NCI-H187 (cell line): ENCODE data around the gene TSPAN2.
A peak's percentile ranks its signal among the peaks of the same experiment; 100 is the strongest.

ENCODE experiments used
- DNase-seq, 2 experiments: peaks; one replicate each; lab custom pipeline; 2025; lab: John Stamatoyannopoulos, UW

The TSPAN2 gene

DNA sequence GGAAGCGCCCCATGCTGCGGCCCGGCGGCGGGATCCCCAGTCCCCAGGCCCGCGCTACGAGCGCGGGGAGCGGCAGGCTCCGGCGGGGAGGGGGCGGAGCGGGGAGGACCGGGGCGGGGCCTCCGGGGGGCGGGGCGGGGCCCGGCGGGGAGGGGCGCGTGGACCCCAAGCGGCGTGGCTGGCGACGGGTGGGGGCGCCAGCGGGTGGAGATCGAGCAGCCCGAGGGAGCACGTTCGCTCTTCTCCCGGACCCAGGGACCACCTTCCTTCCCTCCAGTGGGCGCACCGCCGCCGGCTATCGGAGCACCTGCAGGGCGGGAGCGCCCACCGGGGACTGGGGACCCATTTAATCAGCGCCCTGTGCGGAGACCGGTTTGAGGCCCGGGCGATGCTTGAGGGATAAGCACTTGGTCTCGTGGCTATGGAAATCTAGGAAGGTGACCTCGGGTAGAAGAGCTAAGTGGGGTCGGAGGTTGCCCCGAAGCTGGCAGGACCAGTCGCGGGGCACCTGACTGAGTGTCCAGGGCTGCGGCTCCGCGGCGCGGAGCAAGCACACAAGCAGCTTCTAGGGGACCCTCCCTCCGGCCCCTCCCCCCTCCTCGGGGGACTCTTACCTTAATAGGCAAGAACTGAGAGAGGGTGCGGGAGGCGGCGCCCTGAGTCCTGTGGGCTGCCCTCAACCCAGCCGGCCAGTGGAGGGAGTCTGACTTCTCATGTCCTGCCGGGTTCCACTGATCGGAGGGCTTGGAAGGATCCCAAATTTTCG, at the start of gene TSPAN2:
TSS of gene TSPAN2 (minus strand) at position 84 of the 766 bp plus-strand sequence. CDS start at position 13, 71 bp downstream.
- DNase-seq: no peak

DNA sequence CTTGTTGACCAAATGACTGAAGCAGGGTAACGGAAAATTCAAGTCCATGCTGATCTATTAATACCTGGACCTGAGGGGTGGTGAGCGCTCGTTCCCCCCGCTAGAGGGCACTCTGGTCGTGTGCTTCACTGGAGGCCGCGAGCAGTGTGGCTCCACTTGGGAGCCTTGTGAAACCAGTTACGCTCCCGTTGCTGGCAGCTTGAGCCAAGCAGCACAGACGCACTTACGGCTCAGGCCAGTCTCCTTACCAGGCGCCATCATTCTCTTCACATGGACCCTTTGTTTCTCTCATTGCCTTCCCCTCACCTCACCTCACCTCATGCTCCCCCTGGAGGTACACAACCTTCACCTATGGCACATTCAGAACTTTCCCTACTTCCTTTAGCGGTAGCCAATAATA, 49.7 kb upstream of the TSPAN2 start:
- DNase-seq: peak; percentile 48 to 82

DNA sequence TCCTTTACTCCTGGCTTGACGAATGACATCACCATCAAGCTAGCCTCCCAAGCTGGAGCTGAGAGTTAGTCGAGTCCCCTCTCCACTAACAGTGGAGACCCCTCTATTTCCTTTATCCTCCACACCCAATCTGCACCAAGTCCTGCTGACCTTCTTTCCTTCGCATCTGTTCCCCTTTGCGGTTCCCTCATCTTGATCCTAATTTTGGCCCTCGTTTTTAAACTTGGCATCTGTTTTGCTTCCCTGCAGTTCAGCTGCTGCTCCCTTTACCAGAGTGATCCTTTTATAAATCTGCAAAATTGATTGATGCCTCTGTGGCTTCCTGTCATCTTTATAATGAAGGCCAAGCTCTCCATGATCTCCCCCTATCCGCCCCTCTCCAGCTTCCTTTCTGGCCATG, 49.0 kb upstream of the TSPAN2 start:
- DNase-seq: no peak

DNA sequence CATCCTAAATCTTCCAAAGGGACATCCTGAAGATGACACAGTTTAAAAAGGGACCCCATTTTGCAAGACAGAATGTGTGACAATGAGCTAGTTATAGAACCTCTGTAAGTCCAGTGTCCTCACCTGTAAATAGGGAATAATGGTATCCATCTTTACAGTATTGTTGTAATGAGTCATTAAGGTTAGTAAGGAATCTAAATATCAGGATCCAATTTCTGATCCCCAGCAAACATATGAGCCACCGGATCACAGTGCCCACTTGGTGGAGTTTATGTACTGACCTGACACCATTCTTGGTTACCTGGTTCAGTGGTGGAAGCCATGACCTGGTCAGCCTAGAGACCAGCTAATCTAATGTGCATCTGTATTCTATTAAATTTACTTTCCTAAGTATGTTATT, 47.9 kb upstream of the TSPAN2 start:
- no peak for DNase-seq

DNA sequence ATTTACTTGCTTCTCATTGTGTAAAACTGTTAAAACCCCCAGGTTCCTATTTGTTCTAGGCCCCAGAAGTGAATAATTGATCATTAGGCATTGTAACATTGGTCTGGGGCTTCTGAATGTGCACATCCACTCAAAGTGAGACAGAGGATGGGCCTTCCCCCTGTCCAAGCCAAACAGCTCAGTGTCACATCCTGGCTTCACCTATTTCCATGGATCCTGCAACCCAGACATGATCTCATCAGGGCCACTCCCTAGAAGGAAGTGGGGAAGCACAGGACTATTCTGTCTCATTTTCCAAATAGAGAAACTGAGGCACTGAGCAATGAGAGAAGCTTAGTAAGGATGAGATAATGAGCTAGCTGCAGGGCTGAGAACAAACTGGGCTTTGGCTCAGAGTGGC, 47.4 kb upstream of the TSPAN2 start:
- DNase-seq: no peak

DNA sequence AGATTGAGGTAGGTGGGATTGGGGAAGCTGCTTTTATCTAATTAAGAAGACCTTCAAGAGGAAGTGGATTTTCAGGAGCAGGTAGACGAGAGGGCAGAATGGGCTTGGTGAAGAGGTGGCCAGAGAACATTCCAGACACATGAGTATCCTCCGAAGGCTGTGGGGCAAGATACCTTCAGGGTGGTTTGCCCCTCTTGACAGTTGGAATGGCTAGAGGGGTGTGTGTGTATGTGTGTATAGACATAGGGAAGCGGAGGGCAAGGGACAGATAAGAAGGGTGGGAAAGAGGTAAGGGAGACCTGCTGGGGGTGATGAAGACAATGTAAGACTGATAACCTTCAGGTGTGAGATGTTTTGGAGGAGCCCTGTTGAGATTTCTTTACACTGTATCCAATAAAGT, 46.8 kb upstream of the TSPAN2 start:
- no peak for DNase-seq

DNA sequence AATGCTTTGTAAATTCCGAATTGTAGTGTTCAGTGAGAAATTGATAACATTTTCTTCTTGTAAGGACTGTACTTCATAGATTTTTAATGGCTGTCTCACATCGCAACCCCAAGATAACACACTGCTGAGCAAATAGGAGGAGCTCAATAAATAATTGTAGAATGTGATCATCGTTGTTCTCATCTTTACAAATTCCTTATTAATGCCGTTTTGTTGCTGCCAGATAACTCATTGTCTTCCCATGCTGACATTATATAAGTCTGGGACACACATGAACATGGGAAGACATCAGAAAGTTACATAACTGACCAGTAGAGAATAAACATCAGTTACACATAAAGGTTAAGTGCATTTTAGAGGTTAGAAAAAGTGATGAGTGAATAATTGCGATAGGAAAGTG, 46.4 kb upstream of the TSPAN2 start:
- no peak for DNase-seq

DNA sequence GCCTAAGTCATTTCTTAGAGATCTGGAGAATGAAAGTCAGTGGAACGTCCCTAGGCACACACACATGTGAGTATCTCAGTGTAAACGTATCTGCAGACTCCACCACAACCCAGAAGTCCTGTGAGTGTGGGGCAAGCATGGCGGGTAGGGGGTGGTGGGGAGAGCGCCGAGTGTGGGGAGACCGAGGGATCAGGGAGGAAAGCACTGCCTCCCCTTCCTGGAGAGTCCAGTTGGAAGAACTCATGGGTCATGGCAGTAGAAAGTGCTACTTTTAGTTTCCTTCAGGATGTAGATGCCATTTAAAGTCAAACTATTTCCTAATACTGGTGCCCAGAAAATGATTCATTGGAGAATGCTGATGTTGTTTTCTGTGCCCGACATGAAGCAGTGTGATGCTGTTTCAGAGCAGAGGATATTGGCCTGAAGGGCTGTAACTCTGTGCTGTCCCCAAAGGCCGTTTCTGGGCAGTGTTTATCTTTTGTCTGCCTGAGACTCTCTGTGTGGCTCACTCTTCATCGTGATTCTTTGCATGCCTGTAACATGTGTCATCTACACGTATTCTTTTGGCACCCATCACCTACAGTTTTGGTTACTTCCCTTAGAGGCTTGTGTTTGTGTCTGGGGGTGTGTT, 45.7 kb upstream of the TSPAN2 start:
- DNase-seq: no peak

DNA sequence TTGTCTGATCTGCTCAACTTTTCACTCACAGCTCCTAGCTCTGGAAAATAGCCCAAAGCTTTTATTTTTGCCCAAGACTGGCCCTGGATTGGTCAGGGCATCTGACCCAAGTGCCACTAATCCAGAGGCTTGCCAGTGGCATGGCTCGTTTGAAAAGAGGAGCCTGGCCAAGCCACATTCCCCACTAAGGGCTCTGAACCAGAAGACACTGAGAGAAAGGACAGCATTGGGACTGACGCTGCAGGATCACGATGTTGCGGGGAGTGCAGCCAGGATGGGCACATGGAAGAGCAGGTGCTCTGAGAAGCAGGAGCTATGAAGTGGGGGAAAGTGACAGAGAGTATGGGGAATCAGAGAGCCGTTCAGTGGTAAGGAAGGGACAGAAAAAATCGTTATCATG, 44.9 kb upstream of the TSPAN2 start:
- DNase-seq: no peak

DNA sequence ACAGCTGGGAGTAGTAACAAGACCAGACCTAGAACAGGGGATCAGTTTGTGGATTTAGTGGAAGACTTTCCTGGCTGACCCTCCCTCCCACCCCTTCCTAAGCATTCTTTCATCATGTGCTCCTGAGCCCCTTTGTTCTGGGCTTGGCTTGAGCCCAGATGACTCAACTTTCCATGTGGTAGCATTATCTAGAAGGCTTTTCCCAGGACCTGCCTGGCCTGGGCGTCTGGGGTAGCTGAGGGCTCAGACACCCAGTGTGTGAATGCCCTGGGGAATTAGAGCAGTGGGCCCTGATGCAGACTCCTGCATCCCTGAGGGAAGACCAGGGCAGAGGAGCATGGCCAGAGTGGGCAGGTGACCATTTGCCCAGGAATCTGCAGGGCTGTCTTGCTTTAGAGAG, 44.1 kb upstream of the TSPAN2 start:
- DNase-seq: no peak

DNA sequence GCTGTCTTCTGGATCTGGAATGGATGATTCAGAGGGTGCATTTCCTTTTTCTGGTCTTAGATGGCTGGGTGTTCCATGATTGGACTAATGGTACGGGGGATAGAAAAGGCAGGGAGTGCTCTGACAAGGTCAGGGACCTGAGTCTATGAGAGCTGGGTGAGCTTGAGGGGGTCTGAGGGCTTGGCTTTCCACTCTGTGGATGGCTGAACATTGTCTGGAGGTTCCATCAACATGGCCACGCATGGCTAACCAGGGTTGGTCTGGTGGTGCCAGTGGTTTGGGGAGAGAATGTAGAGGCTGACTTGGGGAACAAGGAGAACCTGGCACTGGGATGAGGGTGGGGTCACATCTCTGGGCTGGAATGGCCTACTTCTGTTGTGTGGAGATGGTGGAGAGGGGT, 41.5 kb upstream of the TSPAN2 start:
- no peak for DNase-seq

DNA sequence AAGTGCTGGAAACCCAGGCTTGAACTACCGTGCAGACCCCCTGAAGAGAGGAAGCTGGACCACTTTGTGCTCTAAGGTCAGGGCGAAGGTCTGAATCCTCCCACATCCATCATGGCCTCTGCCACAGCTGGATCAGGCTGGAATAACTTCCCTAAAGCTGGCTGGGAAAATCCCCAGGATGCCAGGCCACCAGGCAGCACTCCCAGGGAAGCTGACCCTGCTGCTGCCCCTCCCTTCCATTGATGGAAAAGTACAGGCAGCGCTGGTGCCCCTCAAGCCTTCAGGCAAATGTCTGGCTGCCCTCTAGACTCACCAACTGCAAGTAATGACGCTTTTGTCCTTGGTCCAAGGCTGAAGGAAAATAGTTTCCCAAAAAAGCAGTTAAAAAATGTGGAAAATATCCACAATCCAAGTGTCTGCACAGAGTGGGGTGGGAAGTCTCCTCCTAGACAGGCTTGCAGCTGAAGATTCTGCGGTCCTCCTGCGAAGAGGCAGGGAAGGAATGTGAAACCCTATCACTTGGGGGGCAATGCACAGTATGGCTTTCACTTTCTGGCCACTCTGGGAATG, 39.9 kb upstream of the TSPAN2 start:
- DNase-seq: no peak

DNA sequence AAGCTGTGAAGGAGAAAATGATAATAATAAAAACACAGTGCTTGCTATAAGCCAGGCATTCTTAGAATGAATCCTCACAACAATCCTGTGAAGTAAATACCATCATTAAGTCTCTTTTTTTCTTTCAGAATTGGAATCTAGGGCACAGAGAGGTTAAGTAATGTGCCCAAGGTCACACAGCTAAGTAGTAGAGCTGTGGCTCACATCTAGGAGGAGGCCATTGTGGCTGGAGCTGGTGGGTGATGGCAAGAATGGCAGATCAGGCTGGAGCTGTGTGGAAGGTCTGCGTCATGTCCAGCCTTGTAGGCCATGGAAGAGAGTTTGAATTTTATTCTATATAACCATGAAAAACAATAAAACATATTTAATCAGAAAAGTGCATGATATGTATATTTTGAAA, 38.2 kb upstream of the TSPAN2 start:
- no peak for DNase-seq

DNA sequence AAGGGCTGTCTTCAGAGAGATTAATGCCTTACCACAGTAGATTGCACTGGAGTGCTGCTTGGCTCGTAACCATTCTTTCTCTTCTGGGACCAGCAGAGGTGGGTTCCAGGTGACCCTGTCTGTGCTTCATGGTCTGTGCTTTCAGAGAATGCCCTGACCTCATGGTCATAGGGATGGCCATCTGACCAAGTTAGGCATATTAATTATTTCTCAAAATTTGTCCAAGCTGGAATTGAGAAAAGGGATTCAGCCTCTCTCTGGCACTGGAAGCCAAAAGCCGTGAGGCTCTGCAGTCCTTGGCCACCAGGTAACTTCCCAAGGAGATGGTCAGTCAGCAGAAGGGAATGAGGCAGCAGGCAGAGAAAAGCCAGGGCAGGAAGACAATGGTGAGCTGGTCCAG, 37.2 kb upstream of the TSPAN2 start:
- no peak for DNase-seq

DNA sequence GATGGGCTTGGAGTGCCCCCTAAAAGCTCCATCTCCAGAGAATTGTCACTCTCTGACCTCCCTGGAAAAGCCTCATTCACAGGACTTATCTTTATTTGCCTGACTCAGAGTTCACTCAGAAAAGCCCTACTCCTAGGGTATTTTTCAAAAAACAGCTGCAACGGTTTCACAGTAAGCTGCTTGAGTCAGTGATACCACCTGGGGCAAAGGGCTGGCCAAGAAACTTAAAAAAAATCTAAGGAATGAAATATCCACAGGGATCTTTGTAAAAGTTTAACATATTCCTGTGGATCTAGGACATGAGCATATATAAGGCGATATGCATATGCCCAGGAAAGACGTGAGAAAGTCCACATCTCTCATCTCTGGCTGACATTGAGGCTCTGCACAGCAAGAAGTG, 33.8 kb upstream of the TSPAN2 start:
- no peak for DNase-seq

DNA sequence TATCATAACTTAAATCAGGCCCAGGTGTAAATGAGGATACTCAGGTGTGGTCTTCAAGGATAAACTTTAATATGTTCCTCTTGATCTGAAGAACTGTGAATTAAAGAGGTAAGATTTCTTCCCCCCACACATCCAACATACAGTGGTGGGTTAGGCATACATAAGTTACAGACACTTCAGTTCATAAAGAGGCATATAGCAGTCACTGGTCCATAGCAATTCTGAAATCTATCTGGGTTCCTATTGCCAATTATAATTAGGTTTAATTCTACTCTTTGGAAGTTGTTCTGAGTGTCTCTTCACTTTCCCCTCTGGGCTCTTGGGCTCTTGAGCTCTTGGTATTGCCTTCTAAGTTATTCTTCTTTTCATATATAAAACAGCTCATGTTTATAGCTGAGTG, 32.5 kb upstream of the TSPAN2 start:
- DNase-seq: no peak

DNA sequence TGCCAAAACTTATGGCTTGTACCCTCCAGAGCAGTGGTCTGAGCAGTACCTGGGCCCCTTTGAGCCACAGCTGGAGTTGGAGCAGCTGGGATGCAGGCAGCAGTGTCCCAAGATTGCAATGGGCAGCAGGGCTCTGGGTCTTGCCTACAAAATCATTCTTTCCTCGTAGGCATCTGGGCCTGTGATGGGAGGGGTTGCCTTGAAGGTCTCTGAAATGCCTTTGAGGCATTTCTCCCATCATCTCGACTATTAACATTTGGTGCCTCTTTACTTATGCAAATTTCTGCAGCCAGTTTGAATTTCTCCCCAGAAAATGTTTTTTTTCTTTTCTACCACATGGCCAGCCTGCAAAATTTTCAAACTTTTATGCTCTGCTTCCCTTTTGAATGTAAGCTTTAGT, 31.0 kb upstream of the TSPAN2 start:
- no peak for DNase-seq

DNA sequence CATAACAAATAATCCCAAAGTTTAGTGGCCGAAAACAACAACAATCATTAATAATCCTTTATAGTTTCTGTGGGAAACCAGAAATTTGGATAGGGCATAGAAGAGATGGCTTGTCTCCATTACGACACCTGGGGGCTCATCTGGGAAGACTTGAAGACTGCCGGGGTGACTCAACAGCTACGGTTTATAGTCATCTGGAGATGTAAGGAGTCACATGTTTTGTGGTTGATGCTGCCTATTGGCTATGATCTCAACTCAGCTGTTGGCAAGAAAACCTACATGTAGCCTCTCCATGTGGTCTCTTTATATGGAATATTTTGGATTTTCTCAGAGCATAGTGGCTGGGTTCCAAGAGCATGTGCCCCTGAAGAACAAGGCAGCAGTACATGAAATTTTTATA, 29.3 kb upstream of the TSPAN2 start:
- DNase-seq: no peak

DNA sequence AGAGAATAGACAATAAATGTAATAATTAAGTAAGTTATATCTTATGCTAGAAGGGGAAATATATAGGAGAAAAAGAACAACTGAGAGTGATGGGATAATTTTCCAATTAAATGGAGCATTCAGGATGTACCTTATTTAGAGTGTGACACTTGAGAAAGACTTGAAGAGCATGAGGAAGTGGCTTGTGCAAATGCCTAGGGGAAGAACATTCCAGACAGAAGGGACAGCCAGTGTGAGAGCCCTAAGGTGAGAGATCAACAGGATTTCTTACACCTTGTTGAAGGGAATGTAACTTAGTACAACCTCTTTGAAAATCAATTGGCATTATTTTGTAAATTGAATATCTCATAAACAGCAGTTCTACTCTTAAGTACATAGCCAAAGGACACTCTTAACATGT, 28.8 kb upstream of the TSPAN2 start:
- DNase-seq: no peak

DNA sequence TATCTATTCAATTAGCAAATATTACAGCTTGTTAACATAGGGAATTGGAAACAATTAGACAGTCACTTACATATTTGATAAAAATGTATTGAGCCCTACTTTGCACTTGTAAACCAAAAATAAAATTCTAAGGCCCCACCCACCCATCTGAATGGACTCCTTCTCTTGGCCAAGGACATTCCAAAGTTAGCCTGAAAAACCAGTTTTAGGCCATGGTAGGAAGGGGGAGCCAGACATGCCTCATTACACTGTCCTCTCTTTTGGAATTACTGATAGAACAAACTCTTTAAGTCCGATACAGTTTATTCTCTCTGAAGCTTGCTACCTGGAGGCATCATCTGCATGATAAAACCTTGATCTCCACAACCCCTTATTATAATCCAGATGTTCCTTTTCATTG, 28.0 kb upstream of the TSPAN2 start:
- no peak for DNase-seq

DNA sequence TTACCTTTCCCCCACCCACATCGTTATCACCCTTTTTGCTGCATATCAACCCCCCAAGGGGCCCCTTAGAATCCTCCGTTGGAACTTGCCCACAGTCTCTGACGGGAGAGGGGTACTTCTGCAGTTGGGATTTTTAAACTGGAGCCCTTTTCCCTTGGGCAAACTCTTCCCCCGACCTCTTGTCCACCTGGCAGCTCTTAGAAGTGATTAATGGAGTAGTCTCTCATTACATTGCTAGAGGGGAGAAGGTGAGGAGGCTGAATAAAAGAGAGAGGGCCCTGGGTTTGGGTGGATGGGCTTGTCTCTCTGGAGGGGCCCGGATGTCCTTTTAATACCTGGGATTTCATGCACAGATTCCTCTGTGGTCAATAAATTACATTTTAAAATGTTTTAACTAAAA, 27.2 kb upstream of the TSPAN2 start:
- no peak for DNase-seq

DNA sequence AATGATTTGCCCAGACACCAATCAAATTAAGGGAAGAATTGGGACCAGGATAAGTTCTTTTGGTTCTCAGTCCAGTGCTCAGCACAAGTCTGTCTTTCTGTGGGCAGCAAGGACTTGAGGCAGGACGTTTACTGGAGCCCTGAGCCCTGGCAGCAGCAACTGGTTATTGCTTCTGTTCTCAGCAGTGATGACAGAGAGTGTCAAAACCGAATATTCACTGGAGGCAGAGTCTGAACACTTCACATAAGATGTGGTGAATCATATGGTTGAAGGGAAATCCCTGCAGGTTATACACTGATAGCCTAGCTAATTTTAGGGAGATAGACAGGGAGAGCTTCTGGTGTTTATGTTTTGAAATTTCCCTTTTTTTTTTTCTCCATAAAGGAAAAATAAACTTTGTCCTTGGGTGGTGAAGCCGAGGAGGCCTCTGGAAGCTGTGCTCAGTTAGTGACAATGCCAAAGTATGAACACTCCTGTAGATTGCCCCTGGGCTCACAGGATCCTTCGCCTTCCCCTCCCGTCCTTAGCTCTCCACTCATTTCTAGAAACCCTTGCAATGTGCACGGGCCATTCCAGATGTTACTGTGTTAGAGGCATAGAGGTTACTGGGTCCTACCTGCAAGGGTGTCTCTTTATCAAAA, 26.3 kb upstream of the TSPAN2 start:
- DNase-seq: no peak

DNA sequence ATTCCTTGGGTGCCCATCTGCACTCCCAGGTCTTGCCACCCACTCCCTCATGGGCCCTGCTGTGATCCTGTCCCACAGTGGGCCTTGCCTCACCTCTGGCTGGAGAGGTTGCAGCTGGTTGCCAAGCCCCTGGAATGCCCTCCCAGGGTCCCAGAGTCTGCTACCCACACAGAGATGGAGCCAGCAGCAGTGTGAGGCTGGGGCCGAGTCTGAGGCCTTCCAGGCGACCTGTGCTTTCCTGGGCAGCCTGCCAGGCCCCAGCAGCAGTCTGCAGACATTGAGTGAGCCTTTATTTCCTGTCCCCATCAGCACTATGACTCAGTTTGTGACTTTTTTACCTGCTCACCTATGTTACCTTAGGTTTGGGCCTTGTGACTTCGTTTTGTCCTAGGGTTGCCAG, 25.0 kb upstream of the TSPAN2 start:
- DNase-seq: no peak
